ENCODE results near the gene FSHR. TPM values are rescaled to one million over a fixed set of nuclear protein-coding genes. Genes with fewer than 3 reads are reported as not detected.

The FSHR gene
- total RNA-seq, 2 experiments from 2014 or later = not detected

Small RNA genes lying within 50 kb of the gene (microRNA-seq; reads per million reads assigned to microRNA genes)
- not detected for gene MIR548BA
